ENCODE measurements around the gene CGB5.

- TF ChIP-seq CTCF (IDR thresholded peaks at IDR 0.05; ENCODE audit: low read depth, low read length, poor library complexity, severe bottlenecking) (no peak), EZH2phosphoT487 (IDR thresholded peaks at IDR 0.05; ENCODE audit: borderline replicate concordance, low read length) (no peak)
These were observed 17.8 kb downstream of the CGB5 start for GRCh38 chr19:49061445-49061844.

Data from DOHH2 (cell line).